ENCODE measurements around the gene AOPEP. TPM values are rescaled to one million over a fixed set of nuclear protein-coding genes. Genes with fewer than 3 reads are reported as not detected.

AOPEP gene
- total RNA-seq, 1 donor from 2014 or later: 22.1 TPM

- Mint-ChIP-seq H3K36me3 (ENCODE audit: low read depth, unreplicated experiment) (no peaks in the 10 kb centered on the region), H3K4me1 (ENCODE audit: unreplicated experiment) (no peaks in the 10 kb centered on the region), H3K4me3 (ENCODE audit: unreplicated experiment) (no peak overlapping the region), H3K27me3 (ENCODE audit: unreplicated experiment) (peaks cover 2% of the 10 kb centered on the region), H3K9me3 (ENCODE audit: unreplicated experiment) (no peaks in the 10 kb centered on the region), H3K27ac (ENCODE audit: unreplicated experiment) (no peak overlapping the region)
- TF ChIP-seq CTCF (IDR thresholded peaks at IDR 0.05; ENCODE audit: unreplicated experiment): no peak
- DNase-seq (ENCODE audit: low spot score): no peak
Observed at GRCh38 chr9:94703488-94704140, 22.9 kb upstream of the AOPEP start.

GRCh38 chr9:94705162-94705702 is 21.3 kb upstream of the AOPEP start:
- DNase-seq (ENCODE audit: low spot score): no peak
- H3K4me3 Mint-ChIP-seq (ENCODE audit: unreplicated experiment): no peak overlapping the region
- H3K4me1 Mint-ChIP-seq (ENCODE audit: unreplicated experiment): no peaks in the 10 kb centered on the region
- no peak overlapping the region for H3K27ac Mint-ChIP-seq (ENCODE audit: unreplicated experiment)
- no peaks in the 10 kb centered on the region for H3K36me3 Mint-ChIP-seq (ENCODE audit: low read depth, unreplicated experiment)
- no peak for TF ChIP-seq CTCF (IDR thresholded peaks at IDR 0.05; ENCODE audit: unreplicated experiment)
- peaks cover 2% of the 10 kb centered on the region for H3K27me3 Mint-ChIP-seq (ENCODE audit: unreplicated experiment)
- H3K9me3 Mint-ChIP-seq (ENCODE audit: unreplicated experiment): no peaks in the 10 kb centered on the region

- H3K27me3 Mint-ChIP-seq (ENCODE audit: unreplicated experiment): peaks cover 2% of the 10 kb centered on the region
Observed at GRCh38 chr9:94706922-94707321, 19.6 kb upstream of the AOPEP start.

GRCh38 chr9:94713436-94714215 is 12.9 kb upstream of the AOPEP start:
- peaks cover 13% of the 10 kb centered on the region for H3K4me1 Mint-ChIP-seq (ENCODE audit: unreplicated experiment)
- H3K27me3 Mint-ChIP-seq (ENCODE audit: unreplicated experiment): no peaks in the 10 kb centered on the region
- H3K36me3 Mint-ChIP-seq (ENCODE audit: low read depth, unreplicated experiment): no peaks in the 10 kb centered on the region
- no peak overlapping the region for H3K27ac Mint-ChIP-seq (ENCODE audit: unreplicated experiment)
- H3K9me3 Mint-ChIP-seq (ENCODE audit: unreplicated experiment): no peaks in the 10 kb centered on the region
- no peak for DNase-seq (ENCODE audit: low spot score)
- H3K4me3 Mint-ChIP-seq (ENCODE audit: unreplicated experiment): no peak overlapping the region
- TF ChIP-seq CTCF (IDR thresholded peaks at IDR 0.05; ENCODE audit: unreplicated experiment): no peak

More at GRCh38 chr9:94706922-94707321, 19.6 kb upstream of the AOPEP start:
- no peak for TF ChIP-seq CTCF (IDR thresholded peaks at IDR 0.05; ENCODE audit: unreplicated experiment)
- H3K36me3 Mint-ChIP-seq (ENCODE audit: low read depth, unreplicated experiment): no peaks in the 10 kb centered on the region
- no peaks in the 10 kb centered on the region for H3K4me1 Mint-ChIP-seq (ENCODE audit: unreplicated experiment)
- H3K9me3 Mint-ChIP-seq (ENCODE audit: unreplicated experiment): no peaks in the 10 kb centered on the region
- DNase-seq (ENCODE audit: low spot score): no peak
- H3K27ac Mint-ChIP-seq (ENCODE audit: unreplicated experiment): no peak overlapping the region
- no peak overlapping the region for H3K4me3 Mint-ChIP-seq (ENCODE audit: unreplicated experiment)

- DNase-seq (ENCODE audit: low spot score): no peak
- no peak overlapping the region for H3K4me3 Mint-ChIP-seq (ENCODE audit: unreplicated experiment)
- H3K9me3 Mint-ChIP-seq (ENCODE audit: unreplicated experiment): no peaks in the 10 kb centered on the region
- no peak for TF ChIP-seq CTCF (IDR thresholded peaks at IDR 0.05; ENCODE audit: unreplicated experiment)
- no peak overlapping the region for H3K27ac Mint-ChIP-seq (ENCODE audit: unreplicated experiment)
- H3K4me1 Mint-ChIP-seq (ENCODE audit: unreplicated experiment): peaks cover 18% of the 10 kb centered on the region
- no peaks in the 10 kb centered on the region for H3K27me3 Mint-ChIP-seq (ENCODE audit: unreplicated experiment)
- H3K36me3 Mint-ChIP-seq (ENCODE audit: low read depth, unreplicated experiment): no peaks in the 10 kb centered on the region
Observed at GRCh38 chr9:94714494-94714893, 12.0 kb upstream of the AOPEP start.
